Measurements from ENCODE around the gene CDO1. TPM values are rescaled to one million over a fixed set of nuclear protein-coding genes. Genes with fewer than 3 reads are reported as not detected.

The CDO1 gene
- total and polyA plus RNA-seq, 9 of the 15 experiments (the other 6 are each of a cell fraction or from before 2014, with no cell fraction given): 0.16 to 0.22 TPM; not detected in 7

GRCh38 chr5:115774684-115775083 lies 41.8 kb downstream of the CDO1 start:
- TF ChIP-seq BDP1 (IDR thresholded peaks at IDR 0.05; ENCODE audit: insufficient read depth, insufficient read length) (no peak), MEIS2 (IDR thresholded peaks at IDR 0.05; ENCODE audit: partially characterized antibody) (no peak), HES1 (IDR thresholded peaks at IDR 0.05; ENCODE audit: low read depth) (no peak), RFX7 (CRISPR knock-in tag; IDR thresholded peaks at IDR 0.05) (no peak), CAMTA2 (CRISPR knock-in tag; conservative IDR thresholded peaks at IDR 0.05) (no peak), PURB (CRISPR knock-in tag; IDR thresholded peaks at IDR 0.05; ENCODE audit: low read depth) (no peak), ZNF830 (CRISPR knock-in tag; IDR thresholded peaks at IDR 0.05) (no peak), SREBF2 (CRISPR knock-in tag; IDR thresholded peaks at IDR 0.05) (no peak), NKRF (IDR thresholded peaks at IDR 0.05; ENCODE audit: borderline replicate concordance) (no peak), RNF2 (IDR thresholded peaks at IDR 0.05) (no peak), NR0B1 (IDR thresholded peaks at IDR 0.05; ENCODE audit: partially characterized antibody) (no peak), RB1 (IDR thresholded peaks at IDR 0.05; ENCODE audit: low read depth) (no peak)
- no peaks in the 10 kb centered on the region for H3K9me3 ChIP-seq (replicated peaks; ENCODE audit: control insufficient read depth, insufficient read depth, low read depth, low read length)
- CTCF ChIA-PET (ENCODE audit: low intra/inter-chr PET ratio): no interaction called here
- H3K27ac ChIP-seq (ENCODE audit: extremely low read depth, low read depth, low read length): no peak overlapping the region
- H3K9ac ChIP-seq (ENCODE audit: insufficient read depth in 1 of 2, low read depth in 2 of 2, low read length in 2 of 2): no peak overlapping the region
- in situ Hi-C loops (cut with MboI): no loop called here
- intact Hi-C loops (cut with micrococcal nuclease): no loop called here
- no TSS peak for BruUV-seq (replicated peaks)
- H3K4me2 ChIP-seq (ENCODE audit: insufficient read depth, low read length): no peak overlapping the region
- ATAC-seq (no peak), DNase-seq (ENCODE audit: extremely low read depth in 1 of 4, low spot score in 3 of 4) (no peak), FAIRE-seq (no peak)
- 0 out of 5 replicates have a peak, but pooled peaks cover 0 to 3% of the 10 kb centered on the region in 2 experiments for H3K27me3 ChIP-seq (ENCODE audit: control insufficient read depth in 2 of 2, insufficient read depth in 2 of 2, low read length in 2 of 2)
- 0% methylated on average over 3 of the region's 3 CpGs for WGBS (ENCODE audit: insufficient coverage, low coverage, missing lambda C conversion rate)
- no peaks in the 10 kb centered on the region for H4K20me1 ChIP-seq (replicated peaks; ENCODE audit: control insufficient read depth, insufficient read depth, low read length)
- no peaks in the 10 kb centered on the region for H3K9me1 ChIP-seq (ENCODE audit: control insufficient read depth, insufficient read depth, low read length)
- no peak overlapping the region for H3K4me3 ChIP-seq
- H3K79me2 ChIP-seq (ENCODE audit: control insufficient read depth, insufficient read depth, low read length): no peaks in the 10 kb centered on the region
- POLR2A ChIA-PET: no interaction called here
- H3K36me3 ChIP-seq (ENCODE audit: control insufficient read depth, insufficient read depth, low read length): no peaks in the 10 kb centered on the region
- no peaks in the 10 kb centered on the region for H3K4me1 ChIP-seq (replicated peaks in 1 of 2; ENCODE audit: control insufficient read depth in 2 of 2, insufficient read depth in 2 of 2, low read length in 2 of 2)
- H2AFZ ChIP-seq (ENCODE audit: low read depth, low read length): no peak overlapping the region
